Measurements from ENCODE around the gene PHACTR4.

DNA sequence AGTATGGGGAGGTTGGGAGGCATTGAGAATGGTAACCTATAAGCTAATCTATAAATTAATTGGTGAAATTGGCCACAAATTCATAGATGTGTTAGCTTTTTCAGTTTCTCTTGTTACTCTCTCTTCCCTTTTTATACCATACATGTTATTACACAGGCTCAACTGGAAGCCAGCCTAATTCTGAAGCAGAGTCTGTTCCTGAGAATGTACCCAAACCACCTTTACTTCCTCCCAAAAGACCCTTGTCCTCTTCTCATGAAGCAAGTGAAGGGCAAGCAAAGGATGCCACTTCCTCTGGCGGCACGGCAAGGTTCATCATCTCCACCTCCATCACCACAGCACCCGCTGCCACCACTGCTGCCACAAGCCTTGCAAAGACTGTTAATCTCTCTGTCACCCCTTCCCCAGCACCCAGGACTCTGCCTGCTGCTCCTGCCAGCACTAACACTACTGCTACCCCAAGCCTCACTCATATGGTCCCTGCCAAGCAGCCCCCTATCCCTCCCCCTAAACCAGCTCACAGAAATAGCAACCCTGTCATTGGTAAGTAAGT, 96.8 kb downstream of the PHACTR4 start:
- no peak for TF ChIP-seq CTCF (conservative IDR thresholded peaks at IDR 0.05; ENCODE audit: low read depth, low read length)
- no peak for TF ChIP-seq SMC3 (IDR thresholded peaks at IDR 0.05; ENCODE audit: low read depth, low read length)
- TF ChIP-seq BHLHE40 (IDR thresholded peaks at IDR 0.05; ENCODE audit: low read depth, low read length): no peak
- TF ChIP-seq FOS (IDR thresholded peaks at IDR 0.05; ENCODE audit: low read depth, low read length): no peak
- TF ChIP-seq, protein P1, sequence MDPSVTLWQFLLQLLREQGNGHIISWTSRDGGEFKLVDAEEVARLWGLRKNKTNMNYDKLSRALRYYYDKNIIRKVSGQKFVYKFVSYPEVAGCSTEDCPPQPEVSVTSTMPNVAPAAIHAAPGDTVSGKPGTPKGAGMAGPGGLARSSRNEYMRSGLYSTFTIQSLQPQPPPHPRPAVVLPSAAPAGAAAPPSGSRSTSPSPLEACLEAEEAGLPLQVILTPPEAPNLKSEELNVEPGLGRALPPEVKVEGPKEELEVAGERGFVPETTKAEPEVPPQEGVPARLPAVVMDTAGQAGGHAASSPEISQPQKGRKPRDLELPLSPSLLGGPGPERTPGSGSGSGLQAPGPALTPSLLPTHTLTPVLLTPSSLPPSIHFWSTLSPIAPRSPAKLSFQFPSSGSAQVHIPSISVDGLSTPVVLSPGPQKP (IDR thresholded peaks at IDR 0.05; ENCODE audit: borderline replicate concordance, low read depth, low read length): no peak
- no peak for TF ChIP-seq MAFK (IDR thresholded peaks at IDR 0.05; ENCODE audit: low read depth, low read length)
- no peak for TF ChIP-seq NFE2L2 (IDR thresholded peaks at IDR 0.05; ENCODE audit: low read depth, low read length)
- TF ChIP-seq RAD21 (IDR thresholded peaks at IDR 0.05; ENCODE audit: low read length): no peak
- no peak for TF ChIP-seq CEBPB (IDR thresholded peaks at IDR 0.05; ENCODE audit: low read depth, low read length)
